ENCODE measurements around the gene NRBP1.
A peak's percentile ranks its signal among the peaks of the same experiment; 100 is the strongest.
"Not testable (repeated sequence)": the region's sequence is repeated elsewhere in the genome, so short reads cannot be mapped to it uniquely, and the experiment has no call there.

The NRBP1 gene

DNA sequence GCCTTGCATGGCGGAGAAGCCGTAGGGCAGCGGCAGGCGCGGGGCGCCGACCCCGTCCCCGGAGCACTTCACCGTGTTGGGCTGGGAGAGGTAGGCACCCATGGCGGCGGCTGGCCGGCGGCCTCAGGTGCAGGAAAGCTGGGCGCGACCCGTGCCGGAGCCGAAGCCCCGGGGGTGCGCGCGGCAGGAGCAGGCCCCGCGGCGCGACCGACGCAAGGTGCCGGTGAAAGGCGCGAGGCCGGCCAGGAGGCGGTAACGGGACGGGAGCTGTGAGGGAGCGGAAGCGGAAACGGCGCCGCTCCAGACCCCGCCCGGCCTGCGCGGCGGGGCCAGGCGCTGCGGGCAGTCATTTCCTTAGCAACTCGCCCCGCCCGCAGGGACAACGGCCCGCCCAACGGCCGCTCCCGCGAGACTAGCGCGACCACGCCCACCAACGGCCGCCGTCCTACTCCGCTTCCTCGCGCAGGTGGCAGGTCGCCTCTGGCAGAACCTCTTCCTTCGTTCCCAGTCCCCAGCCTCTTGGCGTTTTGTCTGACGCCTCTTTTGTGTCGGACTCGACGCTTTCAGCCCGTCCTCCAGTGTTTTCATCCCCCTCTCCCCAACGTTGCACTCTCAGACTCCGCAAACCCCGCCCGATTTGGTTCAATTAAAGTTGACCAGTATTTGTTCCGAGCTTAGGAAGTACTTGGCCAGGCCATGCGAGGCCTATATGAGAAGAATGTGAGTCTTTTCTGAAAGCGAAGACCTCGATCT lies 18.9 kb upstream of the NRBP1 start, which contains the start of gene PPM1G:
PPM1G (minus strand) TSS at position 271 of the 753 bp plus-strand sequence; CDS start at position 102, 169 bp downstream.
- Mint-ChIP-seq H3K27me3 (peaks cover 8% of the 10 kb centered on the region), H3K36me3 (ENCODE audit: low read depth) (peaks cover 26% of the 10 kb centered on the region), H3K4me3 (peak within 1 kb of the TSS; percentile 94), H3K27ac (peak within 1 kb of the TSS; percentile 84), H3K4me1 (ENCODE audit: low read depth) (peaks cover 33% of the 10 kb centered on the region), H3K9me3 (peaks cover 3% of the 10 kb centered on the region)

DNA sequence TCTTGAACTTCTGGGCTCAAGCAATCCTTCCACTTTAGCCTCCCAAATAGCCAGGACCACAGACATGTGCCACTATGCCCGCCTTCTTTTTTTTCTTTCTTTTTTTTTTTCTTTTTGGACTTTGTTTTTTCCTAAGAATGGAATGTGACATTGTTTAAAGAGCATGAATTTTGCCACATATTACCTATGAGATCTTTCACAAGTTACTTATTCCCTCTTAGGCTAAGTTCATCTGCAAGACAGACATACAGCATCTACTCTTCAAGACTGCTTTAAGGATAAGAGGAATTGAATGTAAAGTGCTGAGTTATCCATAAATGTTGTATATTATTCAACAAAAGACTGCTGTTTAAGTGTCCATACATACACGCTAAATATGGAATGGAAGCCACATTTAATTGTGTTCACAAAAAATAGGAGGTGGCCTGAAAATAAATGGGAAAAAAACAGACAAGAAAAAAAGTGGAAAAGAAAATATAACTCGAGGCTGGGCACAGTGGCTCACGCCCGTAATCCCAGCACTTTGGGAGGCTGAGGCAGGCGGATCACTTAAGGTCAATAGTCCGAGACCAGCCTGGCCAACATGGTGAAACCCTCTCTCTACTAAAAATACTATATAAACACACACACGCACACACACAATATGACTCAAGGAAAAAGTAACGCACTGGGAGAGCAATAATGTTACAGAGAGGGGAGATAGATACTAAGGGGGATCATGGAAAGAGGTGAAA lies 15.8 kb upstream of the NRBP1 start:
- Mint-ChIP-seq H3K4me3 (no peak overlapping the region), H3K36me3 (ENCODE audit: low read depth) (peaks cover 6% of the 10 kb centered on the region), H3K27ac (no peak overlapping the region), H3K27me3 (peaks cover 8% of the 10 kb centered on the region), H3K9me3 (peaks cover 3% of the 10 kb centered on the region), H3K4me1 (ENCODE audit: low read depth) (peaks cover 12% of the 10 kb centered on the region)

DNA sequence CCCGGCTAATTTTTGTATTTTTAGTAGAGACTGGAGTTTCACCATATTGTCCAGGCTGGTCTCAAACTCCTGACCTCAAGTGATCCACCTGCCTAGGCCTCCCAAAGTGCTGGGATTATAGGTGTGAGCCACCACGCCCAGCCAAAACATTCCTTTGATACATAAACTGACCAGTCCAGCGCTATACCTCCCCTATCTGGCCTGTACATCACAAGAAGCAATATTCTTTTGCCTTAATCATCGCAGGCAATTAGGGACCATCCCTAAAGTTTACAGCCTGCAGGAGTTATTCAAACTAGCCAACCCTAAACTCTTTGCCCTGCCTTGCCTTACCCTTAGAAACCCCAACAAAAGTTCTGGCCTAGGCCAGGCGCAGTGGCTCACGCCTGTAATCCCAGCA lies 12.3 kb upstream of the NRBP1 start:
- H3K27ac Mint-ChIP-seq = no peak overlapping the region
- H3K4me1 Mint-ChIP-seq (ENCODE audit: low read depth) = no peaks in the 10 kb centered on the region
- H3K27me3 Mint-ChIP-seq = peaks cover 8% of the 10 kb centered on the region

GRCh38 chr2:27420996-27421395 lies 7.4 kb upstream of the NRBP1 start:
- Mint-ChIP-seq H3K4me3 (no peak overlapping the region), H3K9me3 (no peaks in the 10 kb centered on the region), H3K27me3 (no peaks in the 10 kb centered on the region), H3K27ac (no peak overlapping the region), H3K4me1 (ENCODE audit: low read depth) (no peaks in the 10 kb centered on the region), H3K36me3 (ENCODE audit: low read depth) (no peaks in the 10 kb centered on the region)

More for the DNA sequence above, 12.3 kb upstream of the NRBP1 start:
- Mint-ChIP-seq H3K36me3 (ENCODE audit: low read depth) (no peaks in the 10 kb centered on the region), H3K9me3 (peaks cover 3% of the 10 kb centered on the region), H3K4me3 (no peak overlapping the region)

DNA sequence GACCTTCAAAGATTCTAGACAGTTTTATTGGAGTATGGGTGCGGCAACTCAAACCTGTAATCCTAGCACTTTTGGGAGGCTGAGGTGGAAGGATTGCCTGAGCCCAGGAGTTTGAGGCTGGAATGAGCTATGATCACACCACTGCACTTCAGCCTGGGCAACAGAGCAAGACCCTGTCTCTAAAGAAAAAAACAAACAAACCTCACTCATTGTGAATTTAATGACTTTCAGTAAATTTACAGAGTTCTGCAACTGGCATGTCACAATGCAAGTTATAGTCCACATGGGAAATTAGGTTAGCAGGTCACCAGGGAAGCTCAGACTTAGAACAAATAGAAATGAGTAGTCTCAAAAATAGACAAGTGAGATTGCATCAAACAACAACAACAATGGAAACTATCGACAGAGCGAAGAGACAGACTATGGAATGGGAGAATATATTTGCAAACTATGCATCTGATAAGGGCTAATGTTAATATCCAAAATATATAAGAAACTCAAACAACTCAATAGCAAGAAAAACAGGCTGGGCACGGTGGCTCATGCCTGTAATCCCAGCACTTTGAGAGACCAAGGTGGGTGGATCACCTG lies 6.7 kb upstream of the NRBP1 start:
- no peaks in the 10 kb centered on the region for H3K27me3 Mint-ChIP-seq
- H3K4me3 Mint-ChIP-seq = no peak overlapping the region
- peak overlapping the region; percentile 32 for H3K27ac Mint-ChIP-seq
- H3K36me3 Mint-ChIP-seq (ENCODE audit: low read depth) = no peaks in the 10 kb centered on the region
- H3K4me1 Mint-ChIP-seq (ENCODE audit: low read depth) = no peaks in the 10 kb centered on the region
- H3K9me3 Mint-ChIP-seq = no peaks in the 10 kb centered on the region

DNA sequence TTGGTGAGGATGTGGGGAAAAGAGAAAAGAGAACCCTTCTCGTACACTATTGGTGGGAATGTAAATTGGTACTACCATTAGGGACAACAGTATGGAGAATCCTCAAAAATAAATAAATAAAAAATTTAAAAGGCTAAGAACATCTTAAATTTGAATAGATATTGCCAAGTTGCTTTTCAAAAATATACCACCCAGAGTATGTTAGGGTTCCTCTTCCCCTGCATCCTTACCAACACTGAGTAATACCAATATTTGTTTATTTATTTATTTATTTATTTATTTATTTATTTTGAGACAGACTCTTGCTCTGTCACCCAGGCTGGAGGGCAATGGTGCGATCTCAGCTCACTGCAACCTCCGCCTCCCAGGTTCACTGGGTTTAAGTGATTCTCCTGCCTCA lies 5.5 kb upstream of the NRBP1 start:
- Mint-ChIP-seq H3K36me3 (ENCODE audit: low read depth) (no peaks in the 10 kb centered on the region), H3K4me1 (ENCODE audit: low read depth) (peaks cover 6% of the 10 kb centered on the region), H3K27me3 (no peaks in the 10 kb centered on the region), H3K9me3 (no peaks in the 10 kb centered on the region), H3K27ac (no peak overlapping the region), H3K4me3 (no peak overlapping the region)

DNA sequence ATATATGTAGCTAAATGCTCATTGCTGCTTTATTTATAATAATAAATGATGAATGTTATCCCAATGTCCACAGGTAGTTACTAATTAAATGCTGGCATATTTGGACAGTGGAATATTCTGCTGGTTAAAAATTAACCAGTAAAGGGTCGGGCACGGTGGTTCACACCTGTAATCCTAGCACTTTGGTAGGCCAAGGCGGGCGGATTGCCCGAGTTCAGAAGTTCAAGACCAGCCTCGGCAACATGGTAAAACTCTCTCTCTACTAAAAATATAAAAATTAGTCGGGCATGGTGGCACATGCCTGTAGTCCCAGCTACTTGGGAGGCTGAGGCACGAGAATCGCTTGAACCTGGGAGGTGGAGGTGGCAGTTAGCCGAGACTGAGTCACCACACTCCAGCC lies 3.4 kb upstream of the NRBP1 start:
- not testable (repeated sequence) for H3K36me3 Mint-ChIP-seq (ENCODE audit: low read depth); H3K27ac Mint-ChIP-seq; H3K27me3 Mint-ChIP-seq; H3K4me3 Mint-ChIP-seq; H3K9me3 Mint-ChIP-seq
- peaks cover 19% of the 10 kb centered on the region for H3K4me1 Mint-ChIP-seq (ENCODE audit: low read depth)

GRCh38 chr2:27427863-27428212 lies 593 bp upstream of the NRBP1 start:
- peaks cover 36% of the 10 kb centered on the region for H3K4me1 Mint-ChIP-seq (ENCODE audit: low read depth)
- H3K36me3 Mint-ChIP-seq (ENCODE audit: low read depth) = peaks cover 9% of the 10 kb centered on the region
- H3K27ac Mint-ChIP-seq = peak overlapping the region; percentile 90
- no peaks in the 10 kb centered on the region for H3K9me3 Mint-ChIP-seq
- H3K4me3 Mint-ChIP-seq = peak overlapping the region; percentile 93
- H3K27me3 Mint-ChIP-seq = no peaks in the 10 kb centered on the region

- Mint-ChIP-seq H3K27ac (peak overlapping the region; percentile 99), H3K27me3 (no peaks in the 10 kb centered on the region), H3K36me3 (ENCODE audit: low read depth) (peaks cover 20% of the 10 kb centered on the region), H3K4me1 (ENCODE audit: low read depth) (peaks cover 36% of the 10 kb centered on the region), H3K9me3 (no peaks in the 10 kb centered on the region), H3K4me3 (peak overlapping the region; percentile 93)
These were observed 629 bp downstream of the NRBP1 start for GRCh38 chr2:27428978-27429541.

DNA sequence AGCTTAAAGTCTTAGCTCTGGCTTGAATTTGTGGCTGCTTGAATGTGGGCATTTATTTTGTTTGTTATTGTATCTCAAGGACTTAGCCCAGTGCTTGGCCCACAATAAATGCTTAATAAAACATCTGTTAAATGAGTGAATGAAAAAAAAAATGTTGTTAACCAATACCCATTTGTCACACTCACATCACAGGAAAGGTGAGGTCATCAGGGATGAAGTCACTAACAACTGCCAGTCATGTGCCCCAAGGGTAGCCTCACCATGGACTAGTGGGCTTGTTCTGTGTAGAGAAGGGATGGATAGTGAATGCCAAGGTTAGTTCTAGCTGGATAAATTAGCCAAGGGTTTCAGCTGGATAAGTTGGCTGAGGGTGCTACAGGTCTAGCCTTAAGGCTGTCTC lies 3.0 kb downstream of the NRBP1 start:
- Mint-ChIP-seq H3K27me3 (no peaks in the 10 kb centered on the region), H3K27ac (peak overlapping the region; percentile 99), H3K4me3 (peak overlapping the region; percentile 66), H3K9me3 (no peaks in the 10 kb centered on the region), H3K4me1 (ENCODE audit: low read depth) (peaks cover 36% of the 10 kb centered on the region), H3K36me3 (ENCODE audit: low read depth) (peaks cover 41% of the 10 kb centered on the region)

- H3K27ac Mint-ChIP-seq = no peak overlapping the region
These were observed 7.2 kb downstream of the NRBP1 start for GRCh38 chr2:27435628-27436027.

GRCh38 chr2:27441226-27441926 lies 12.9 kb downstream of the NRBP1 start:
- Mint-ChIP-seq H3K9me3 (no peaks in the 10 kb centered on the region), H3K4me3 (no peak overlapping the region), H3K4me1 (ENCODE audit: low read depth) (no peaks in the 10 kb centered on the region), H3K27ac (no peak overlapping the region), H3K36me3 (ENCODE audit: low read depth) (peaks cover 57% of the 10 kb centered on the region), H3K27me3 (no peaks in the 10 kb centered on the region)

More at GRCh38 chr2:27435628-27436027, 7.2 kb downstream of the NRBP1 start:
- Mint-ChIP-seq H3K4me3 (no peak overlapping the region), H3K9me3 (no peaks in the 10 kb centered on the region), H3K27me3 (no peaks in the 10 kb centered on the region), H3K36me3 (ENCODE audit: low read depth) (peaks cover 76% of the 10 kb centered on the region), H3K4me1 (ENCODE audit: low read depth) (peaks cover 10% of the 10 kb centered on the region)

DNA sequence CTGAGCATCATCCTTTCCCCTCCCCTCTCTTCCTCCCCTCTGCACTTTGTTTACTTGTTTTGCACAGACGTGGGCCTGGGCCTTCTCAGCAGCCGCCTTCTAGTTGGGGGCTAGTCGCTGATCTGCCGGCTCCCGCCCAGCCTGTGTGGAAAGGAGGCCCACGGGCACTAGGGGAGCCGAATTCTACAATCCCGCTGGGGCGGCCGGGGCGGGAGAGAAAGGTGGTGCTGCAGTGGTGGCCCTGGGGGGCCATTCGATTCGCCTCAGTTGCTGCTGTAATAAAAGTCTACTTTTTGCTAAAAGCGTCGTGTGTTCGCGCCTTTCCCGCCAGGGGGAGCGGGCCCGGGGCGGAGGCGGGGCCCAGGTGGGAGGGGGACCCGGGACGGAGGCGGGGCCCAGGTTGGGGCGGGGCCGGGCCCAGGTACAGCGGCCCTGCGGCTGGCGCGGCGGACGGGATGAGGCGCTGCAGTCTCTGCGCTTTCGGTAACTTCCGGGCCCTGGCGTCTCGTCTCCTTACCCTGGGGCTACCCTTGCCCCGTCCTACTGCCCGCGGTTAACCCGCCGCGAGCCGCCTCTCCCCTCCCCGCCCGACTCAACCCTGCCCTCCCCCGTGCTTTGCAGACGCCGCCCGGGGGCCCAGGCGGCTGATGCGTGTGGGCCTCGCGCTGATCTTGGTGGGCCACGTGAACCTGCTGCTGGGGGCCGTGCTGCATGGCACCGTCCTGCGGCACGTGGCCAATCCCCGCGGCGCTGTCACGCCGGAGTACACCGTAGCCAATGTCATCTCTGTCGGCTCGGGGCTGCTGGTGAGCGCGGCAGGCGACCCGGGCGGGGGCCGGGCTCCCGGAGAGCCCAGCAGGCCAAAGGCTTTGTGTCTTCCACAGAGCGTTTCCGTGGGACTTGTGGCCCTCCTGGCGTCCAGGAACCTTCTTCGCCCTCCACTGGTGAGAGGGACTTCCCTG lies 13.8 kb downstream of the NRBP1 start, which contains the start of gene KRTCAP3:
KRTCAP3 (plus strand) TSS at position 424 of the 962 bp plus-strand sequence; CDS start at position 456, 32 bp downstream.
- Mint-ChIP-seq H3K27me3 (no peaks in the 10 kb centered on the region), H3K4me1 (ENCODE audit: low read depth) (no peaks in the 10 kb centered on the region), H3K36me3 (ENCODE audit: low read depth) (peaks cover 48% of the 10 kb centered on the region), H3K9me3 (no peaks in the 10 kb centered on the region), H3K27ac (peak within 1 kb of the TSS; percentile 17), H3K4me3 (no peak within 1 kb of the TSS)

All from stimulated activated naive CD8-positive, alpha-beta T cell treated with anti-CD3 and anti-CD28 coated beads, Interleukin-15, Interleukin-2, amounts not matched to agents 100 ng/mL and 50 ng/mL, for 24 hours (primary cell).